ENCODE data around the gene MAF.

- TF ChIP-seq POLR2A (IDR thresholded peaks at IDR 0.05) (no peak), CTCF (IDR thresholded peaks at IDR 0.05 in 8 of 11, conservative IDR thresholded peaks at IDR 0.05 in 3 of 11) (no peak), POLR2AphosphoS5 (IDR thresholded peaks at IDR 0.05) (no peak)
Observed at GRCh38 chr16:79635488-79635887, 35.0 kb upstream of the MAF start.
